Nephron (organoid): ENCODE results near the gene ZFP36L1.

Experiments used
- H3K27ac Mint-ChIP-seq, 3 experiments: 2 replicates each; pipeline ENCODE4 v1.8.0; 2020; ENCODE audit warnings: mixed read lengths in 3 of 3, mild to moderate bottlenecking in 2 of 3, moderate library complexity in 1 of 3
- H3K27me3 Mint-ChIP-seq: 2 replicates; pipeline ENCODE4 v1.8.0; 2021; ENCODE audit warnings: low read depth, mild to moderate bottlenecking, moderate library complexity, mixed read lengths
- H3K36me3 Mint-ChIP-seq: 2 replicates; pipeline ENCODE4 v1.8.0; 2020; ENCODE audit warnings: low read depth, mixed read lengths
- H3K4me1 Mint-ChIP-seq: 2 replicates; pipeline ENCODE4 v1.8.0; 2020; ENCODE audit warnings: mixed read lengths
- H3K4me3 Mint-ChIP-seq, 3 experiments: 2 replicates each; pipeline ENCODE4 v1.8.0; 2020; ENCODE audit warnings: mild to moderate bottlenecking in 3 of 3, mixed read lengths in 3 of 3, moderate library complexity in 2 of 3
- H3K9me3 Mint-ChIP-seq: 2 replicates; pipeline ENCODE4 v1.8.0; 2020; ENCODE audit warnings: mixed read lengths
- CTCF ChIP-seq, 3 experiments: fragments of 200-600 bp; sonication (generic); IDR thresholded peaks; one replicate each; pipeline ENCODE4 v1.5.0; 2021; ENCODE audit warnings: antibody characterized with exemption in 3 of 3; ENCODE audit not compliant: unreplicated experiment in 3 of 3

The ZFP36L1 gene

DNA sequence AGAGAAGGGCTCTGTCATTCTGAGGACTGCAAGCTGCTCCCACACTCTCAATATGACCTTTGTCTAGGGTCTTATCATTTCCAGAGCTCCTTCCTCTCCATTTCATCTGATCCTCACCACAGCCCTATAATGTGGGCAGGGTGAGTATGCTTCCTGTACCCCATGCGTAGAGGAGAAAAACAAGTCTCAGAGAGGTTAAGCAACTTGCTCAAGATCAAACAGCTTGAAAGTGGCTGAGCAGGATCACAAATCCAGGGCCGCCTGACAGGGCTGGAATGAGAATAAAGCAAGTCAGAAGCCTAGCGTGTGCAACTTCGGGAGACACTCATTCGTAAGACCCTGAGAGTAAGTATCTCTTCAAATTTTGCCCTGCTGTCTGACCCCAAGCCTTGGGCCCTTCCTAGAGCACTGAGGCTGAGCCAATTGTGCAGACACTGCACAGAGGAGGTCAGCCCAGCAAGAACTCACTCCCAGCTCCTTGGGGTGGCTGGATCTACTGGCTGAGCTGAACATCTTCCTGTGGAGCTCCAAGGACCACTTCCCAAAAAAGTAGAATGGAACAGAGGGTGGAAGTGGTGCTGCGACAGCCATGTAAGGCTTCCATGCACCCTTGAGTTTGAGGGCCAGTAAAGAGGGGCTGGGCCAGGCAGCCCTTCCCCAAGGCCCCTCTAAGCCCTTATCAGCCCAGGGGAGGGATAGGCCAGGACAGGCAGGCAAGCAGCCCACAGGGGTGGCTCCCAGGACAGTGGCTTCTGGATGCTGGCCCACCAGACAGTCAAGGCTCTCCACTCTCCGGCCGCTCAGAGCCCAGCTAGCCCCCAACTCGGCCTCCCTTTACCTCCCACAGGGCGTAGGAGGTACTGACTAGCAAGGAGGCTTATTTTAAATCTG, 10.5 kb downstream of the ZFP36L1 start:
- H3K27ac Mint-ChIP-seq = peak overlapping the region; percentile 92 to 100 (median 97)
- H3K4me1 Mint-ChIP-seq = peaks cover 78% of the 10 kb centered on the region

DNA sequence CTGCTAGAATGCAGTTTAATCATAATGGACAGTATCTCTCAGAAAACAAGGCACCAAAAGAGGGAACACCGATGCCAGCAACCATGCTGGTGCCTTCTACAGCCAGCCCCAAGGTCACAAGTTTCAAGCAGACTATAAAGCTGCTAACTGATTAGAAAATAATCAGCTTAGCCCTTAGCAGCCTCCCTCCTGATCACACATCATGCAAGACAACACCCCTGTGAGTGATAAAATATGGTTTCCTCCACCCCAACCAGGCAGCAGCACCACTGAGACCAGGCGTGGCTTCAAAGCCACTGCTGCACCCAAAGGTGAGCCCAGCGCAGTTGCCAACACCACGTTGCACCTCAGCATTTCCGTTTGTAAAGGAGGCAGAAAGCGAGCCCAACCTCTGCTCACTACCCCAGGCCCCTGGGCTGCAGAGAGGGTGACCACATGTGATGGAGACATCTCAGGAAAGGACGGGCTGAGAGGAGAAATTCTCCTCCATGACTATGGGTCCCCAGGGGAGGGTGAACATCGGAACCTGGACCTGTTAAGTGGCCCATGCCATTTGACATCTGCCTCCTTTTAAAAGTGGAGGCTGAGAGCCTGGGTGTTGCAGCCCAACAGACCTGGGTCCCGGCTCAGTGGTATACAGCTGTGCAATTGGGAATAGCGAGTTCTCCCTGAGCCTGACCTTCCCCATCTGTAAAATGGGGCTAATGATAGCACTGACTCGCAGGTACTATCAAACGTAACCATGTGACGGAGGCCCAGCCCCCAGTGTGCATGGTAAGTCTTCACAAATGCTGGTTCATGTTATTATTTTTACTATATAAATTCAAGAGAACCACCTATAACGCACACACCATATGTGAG, 11.5 kb downstream of the ZFP36L1 start:
- Mint-ChIP-seq H3K4me3 (peak overlapping the region in 2 of 3 experiments; percentile 31 to 60), H3K36me3 (peaks cover 6% of the 10 kb centered on the region), H3K9me3 (no peaks in the 10 kb centered on the region), H3K27ac (peak overlapping the region; percentile 97 to 100 (median 98)), H3K4me1 (peaks cover 69% of the 10 kb centered on the region), H3K27me3 (peaks cover 6% of the 10 kb centered on the region)
- TF ChIP-seq CTCF (IDR thresholded peaks at IDR 0.05; ENCODE audit: unreplicated experiment in 3 of 3) = no peak

More for the DNA sequence above, 10.5 kb downstream of the ZFP36L1 start:
- Mint-ChIP-seq H3K9me3 (no peaks in the 10 kb centered on the region), H3K36me3 (peaks cover 15% of the 10 kb centered on the region), H3K27me3 (peaks cover 6% of the 10 kb centered on the region), H3K4me3 (no peak overlapping the region)
- TF ChIP-seq CTCF (IDR thresholded peaks at IDR 0.05; ENCODE audit: unreplicated experiment in 3 of 3) = peak in 2 of 3 experiments; percentile 22 to 28

GRCh38 chr14:68780358-68781160, 12.3 kb downstream of the ZFP36L1 start:
- Mint-ChIP-seq H3K36me3 (peaks cover 3% of the 10 kb centered on the region), H3K27ac (peak overlapping the region; percentile 97 to 100 (median 98)), H3K4me1 (peaks cover 61% of the 10 kb centered on the region), H3K9me3 (peaks cover 4% of the 10 kb centered on the region), H3K4me3 (peak overlapping the region in 2 of 3 experiments; percentile 31 to 60), H3K27me3 (no peaks in the 10 kb centered on the region)
- no peak for TF ChIP-seq CTCF (IDR thresholded peaks at IDR 0.05; ENCODE audit: unreplicated experiment in 3 of 3)

DNA sequence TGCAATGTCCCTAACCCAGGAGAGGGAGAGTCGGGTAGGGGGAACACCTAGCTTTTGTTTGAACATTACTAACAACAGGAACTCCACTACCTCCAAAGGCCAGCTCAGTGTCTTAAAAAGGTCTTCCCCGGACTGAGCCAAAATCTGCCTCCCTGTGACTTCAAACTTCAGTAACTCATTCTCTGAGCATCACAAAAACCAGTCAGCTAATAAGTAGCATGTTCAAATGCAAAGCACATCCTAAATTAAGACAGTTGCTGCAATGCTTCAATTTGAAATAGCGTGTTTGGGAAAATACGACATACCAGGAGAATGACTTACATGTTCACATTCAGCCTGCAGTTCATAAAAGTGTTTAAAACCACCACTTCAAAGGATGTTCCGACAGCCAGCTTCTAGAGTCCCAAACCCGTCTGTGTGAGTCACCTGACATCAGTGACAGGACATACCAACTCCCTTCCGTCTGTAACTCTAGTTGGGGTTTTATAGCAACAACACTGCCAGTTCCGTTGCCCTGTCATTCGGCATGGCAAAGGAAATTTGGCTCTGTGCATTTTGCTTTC, 13.0 kb downstream of the ZFP36L1 start:
- peak overlapping the region; percentile 97 to 100 (median 98) for H3K27ac Mint-ChIP-seq
- no peak overlapping the region for H3K4me3 Mint-ChIP-seq
- no peaks in the 10 kb centered on the region for H3K27me3 Mint-ChIP-seq
- H3K9me3 Mint-ChIP-seq = peaks cover 4% of the 10 kb centered on the region
- no peak for TF ChIP-seq CTCF (IDR thresholded peaks at IDR 0.05; ENCODE audit: unreplicated experiment in 3 of 3)
- H3K36me3 Mint-ChIP-seq = peaks cover 3% of the 10 kb centered on the region
- H3K4me1 Mint-ChIP-seq = peaks cover 55% of the 10 kb centered on the region

- no peaks in the 10 kb centered on the region for H3K27me3 Mint-ChIP-seq
- no peak for TF ChIP-seq CTCF (IDR thresholded peaks at IDR 0.05; ENCODE audit: unreplicated experiment in 3 of 3)
- peak overlapping the region in 2 of 3 experiments; percentile 69 to 97 for H3K27ac Mint-ChIP-seq
- H3K4me1 Mint-ChIP-seq = peaks cover 44% of the 10 kb centered on the region
- no peak overlapping the region for H3K4me3 Mint-ChIP-seq
- H3K9me3 Mint-ChIP-seq = peaks cover 4% of the 10 kb centered on the region
- H3K36me3 Mint-ChIP-seq = peaks cover 3% of the 10 kb centered on the region
These were observed 15.2 kb downstream of the ZFP36L1 start for GRCh38 chr14:68777644-68778043.
